Stimulated activated CD4-positive, alpha-beta T cell treated with anti-CD3 and anti-CD28 coated beads, Interleukin-12 subunit alpha, Interleukin-12 subunit beta, amount 100 ng/mL, for 4 hours (primary cell): ENCODE measurements around the gene LRRC3C.

Experiments used
- DNase-seq: peaks from one replicate; pipeline ENCODE4 v3.0.0-alpha.2; 2020

The LRRC3C gene

GRCh38 chr17:39980351-39981206, 53.0 kb downstream of the LRRC3C start, which contains the start of gene PSMD3:
PSMD3 (plus strand) TSS chr17:39980807; CDS start chr17:39980971, 164 bp downstream.
- DNase-seq = peak; percentile 96

- no peak for DNase-seq
Measured at GRCh38 chr17:39981207-39981741, 53.7 kb downstream of the LRRC3C start.

- no peak for DNase-seq
Measured at GRCh38 chr17:39981766-39982375, 54.3 kb downstream of the LRRC3C start.

GRCh38 chr17:39988206-39988810, 60.8 kb downstream of the LRRC3C start:
- DNase-seq = no peak

- DNase-seq = no peak
Measured at GRCh38 chr17:39994448-39994847, 66.9 kb downstream of the LRRC3C start.
